Endothelial cell of umbilical vein (primary cell): ENCODE results near the gene C10orf143. TPM values are rescaled to one million over a fixed set of nuclear protein-coding genes. Genes with fewer than 3 reads are reported as not detected.

Source experiments
- BruUV-seq: library from RNA; stranded (reverse); fragments of 400-500 nt; replicated peaks from 2 replicates; lab custom pipeline; 2021; lab: Mats Ljungman, UMichigan
- CTCF ChIA-PET: fragments of 300-600, 350-600 bp; sonication (Branson Sonifier 250); formaldehyde crosslinking; loops from one replicate; lab custom pipeline; 2021; ENCODE audit warnings: antibody characterized with exemption, inconsistent platforms; lab: Charles Lee
- POLR2A ChIA-PET: fragments of 300-600, 350-600 bp; sonication (Branson Sonifier 250); formaldehyde crosslinking; loops from one replicate; lab custom pipeline; 2021; ENCODE audit warnings: antibody characterized with exemption, inconsistent platforms; lab: Charles Lee
- DNase-seq: peaks from one replicate; pipeline ENCODE4 v3.0.0-alpha.2; 2011; ENCODE audit warnings: low read depth, low spot score
- FAIRE-seq: peaks from 2 replicates; lab custom pipeline; 2011; peaks lifted over from hg19 to GRCh38; lab: Jason Lieb, UNC
- H2AFZ ChIP-seq: 2 replicates; pipeline ENCODE4 v1.6.0; 2012; ENCODE audit warnings: low read depth, low read length, control low read depth, inconsistent platforms
- H3K27ac ChIP-seq: 2 replicates; pipeline ENCODE4 v1.5.1; 2011; ENCODE audit warnings: low read depth, mild to moderate bottlenecking, control low read depth, low read length, moderate library complexity; ENCODE audit not compliant: insufficient read depth
- H3K27me3 ChIP-seq, 2 experiments: 2 replicates each; pipeline versions ENCODE4 v1.6.0 to v1.6.1; 2011; ENCODE audit warnings: low read length in 2 of 2, mixed read lengths in 1 of 2; ENCODE audit not compliant: control insufficient read depth in 2 of 2, insufficient read depth in 2 of 2
- H3K36me3 ChIP-seq, 2 experiments: 2 replicates in 1 of 2; 3 replicates in 1 of 2; pipeline ENCODE4 v1.5.1; 2011; ENCODE audit warnings: low read length in 2 of 2, mild to moderate bottlenecking in 1 of 2, moderate library complexity in 1 of 2; ENCODE audit not compliant: control insufficient read depth in 2 of 2, insufficient read depth in 2 of 2; ENCODE audit errors: extremely low read depth in 1 of 2
- H3K4me1 ChIP-seq: 3 replicates; pipeline ENCODE4 v1.5.1; 2011; ENCODE audit warnings: mild to moderate bottlenecking, low read length; ENCODE audit not compliant: control insufficient read depth, insufficient read depth; ENCODE audit errors: extremely low read depth
- H3K4me2 ChIP-seq: 2 replicates; pipeline ENCODE4 v1.6.1; 2011; ENCODE audit warnings: low read length, control low read depth, mixed read lengths; ENCODE audit not compliant: insufficient read depth
- H3K4me3 ChIP-seq, 3 experiments: fragments of 200-600 bp in 1 of 3; sonication (generic), shearing (Covaris generic) in 1 of 3; replicated peaks in 1 of 3; 2 replicates each; pipeline ENCODE4 v1.5.1; 2011 to 2016; ENCODE audit warnings: control low read depth in 3 of 3, low read length in 3 of 3, mild to moderate bottlenecking in 2 of 3, inconsistent platforms in 1 of 3, low read depth in 1 of 3, moderate library complexity in 1 of 3; ENCODE audit not compliant: insufficient read depth in 1 of 3
- H3K79me2 ChIP-seq: 2 replicates; pipeline ENCODE4 v1.6.0; 2012; ENCODE audit warnings: low read length, inconsistent platforms; ENCODE audit not compliant: control insufficient read depth, insufficient read depth
- H3K9ac ChIP-seq: replicated peaks from 2 replicates; pipeline ENCODE3; 2011; ENCODE audit warnings: low read length, control low read depth; ENCODE audit not compliant: insufficient read depth; ENCODE audit errors: extremely low read depth
- H3K9me1 ChIP-seq: replicated peaks from 3 replicates; pipeline ENCODE4 v1.6.0; 2011; ENCODE audit warnings: mild to moderate bottlenecking, low read length; ENCODE audit not compliant: control insufficient read depth, insufficient read depth; ENCODE audit errors: extremely low read depth
- H3K9me3 ChIP-seq: replicated peaks from 2 replicates; pipeline ENCODE4 v1.5.1; 2012; ENCODE audit warnings: low read length, inconsistent platforms; ENCODE audit not compliant: control insufficient read depth, insufficient read depth
- H4K20me1 ChIP-seq: replicated peaks from 2 replicates; pipeline ENCODE3; 2011; ENCODE audit warnings: mild to moderate bottlenecking, low read length; ENCODE audit not compliant: control insufficient read depth, insufficient read depth; ENCODE audit errors: extremely low read depth
- CTCF ChIP-seq, 2 donors: IDR thresholded peaks; 1 replicate in 1 of 2; 2 replicates in 1 of 2; pipeline ENCODE4 v1.5.1; 2011; ENCODE audit warnings: low read length in 2 of 2, mild to moderate bottlenecking in 2 of 2, moderate library complexity in 2 of 2, control low read depth in 1 of 2, inconsistent platforms in 1 of 2, low read depth in 1 of 2; ENCODE audit not compliant: insufficient read depth in 1 of 2; ENCODE audit errors: extremely low read depth in 1 of 2
- EZH2 ChIP-seq: IDR thresholded peaks from 2 replicates; pipeline ENCODE4 v1.6.1; 2012; ENCODE audit warnings: borderline replicate concordance, low read depth, mild to moderate bottlenecking, moderate library complexity, low read length, inconsistent platforms; ENCODE audit not compliant: severe bottlenecking
- FOS ChIP-seq: IDR thresholded peaks from 2 replicates; pipeline ENCODE4 v1.6.1; 2011; ENCODE audit warnings: mild to moderate bottlenecking, low read length, moderate library complexity, borderline replicate concordance; ENCODE audit not compliant: insufficient read depth
- GATA2 ChIP-seq: IDR thresholded peaks from 2 replicates; pipeline ENCODE4 v1.7.0; 2011; ENCODE audit warnings: low read depth, mild to moderate bottlenecking, moderate library complexity, mixed read lengths, low read length; ENCODE audit not compliant: insufficient read length, insufficient read depth
- JUN ChIP-seq: IDR thresholded peaks from 2 replicates; pipeline ENCODE4 v1.6.1; 2011; ENCODE audit warnings: borderline replicate concordance, low read depth; ENCODE audit not compliant: insufficient read length, insufficient read depth
- MAX ChIP-seq: IDR thresholded peaks from 2 replicates; pipeline ENCODE4 v1.6.1; 2011; ENCODE audit not compliant: insufficient read depth, insufficient read length
- MYC ChIP-seq: IDR thresholded peaks from one replicate; pipeline ENCODE4 v1.6.1; 2011; ENCODE audit warnings: mild to moderate bottlenecking, low read depth, low read length
- POLR2A ChIP-seq: IDR thresholded peaks from 2 replicates; pipeline ENCODE4 v1.6.1; 2012; ENCODE audit warnings: low read depth, mild to moderate bottlenecking, control low read depth, low read length
- POLR2AphosphoS5 ChIP-seq: IDR thresholded peaks from 2 replicates; pipeline ENCODE4 v1.6.1; 2012; ENCODE audit warnings: low read depth, mild to moderate bottlenecking, control low read depth, low read length, moderate library complexity; ENCODE audit not compliant: insufficient read depth
- dilution Hi-C: fragments of 300-500 bp; cut with MboI; formaldehyde crosslinking; loops from one replicate; pipeline ENCODE4 v1.15.0; 2019; ENCODE audit warnings: low sequenced_read_pairs; ENCODE audit not compliant: extremely low pct_ligation_motif_present
- intact Hi-C: fragments of 100-400 bp; cut with micrococcal nuclease; formaldehyde crosslinking; loops from one replicate; pipeline ENCODE4 v1.10.0; 2022
- polyA plus RNA-seq, 4 experiments: library from polyadenylated mRNA; depleted of rRNA in 3 of 4; stranded (reverse) in 3 of 4; unstranded in 1 of 4; fragments of >200 nt; gene quantifications; 2 replicates each; pipeline versions ENCODE4 v1.2.1 to v1.2.3, GENCODE V29; 2011 to 2012; ENCODE audit warnings: missing spikeins in 1 of 4
- total RNA-seq: library from RNA; stranded (reverse); gene quantifications from 2 replicates; pipeline ENCODE4 v1.2.3, GENCODE V29; 2021

Gene C10orf143
- total and polyA plus RNA-seq, 2 donors (not counting 3 experiments of a cell fraction or from before 2014, with no cell fraction given) = 0.26 to 0.44 TPM

GRCh38 chr10:130016095-130016494 lies 94.5 kb downstream of the C10orf143 start:
- Histone ChIP-seq H3K9me1 (no peaks in the 10 kb centered on the region), H3K4me2 (no peak overlapping the region), H3K36me3 (no peaks in the 10 kb centered on the region), H3K4me1 (no peaks in the 10 kb centered on the region), H3K79me2 (no peaks in the 10 kb centered on the region), H3K4me3 (no peak overlapping the region), H3K27me3 (no peaks in the 10 kb centered on the region), H2AFZ (no peak overlapping the region), H3K9me3 (no peaks in the 10 kb centered on the region), H3K9ac (no peak overlapping the region), H4K20me1 (no peaks in the 10 kb centered on the region), H3K27ac (no peak overlapping the region)
- ChIA-PET CTCF (no interaction called here), POLR2A (no interaction called here)
- intact Hi-C loops (no loop called here), dilution Hi-C loops (no loop called here)
- TF ChIP-seq GATA2 = no peak
- no peak for TF ChIP-seq CTCF (IDR thresholded peaks at IDR 0.05; ENCODE audit: extremely low read depth in 1 of 2, insufficient read depth in 1 of 2, low read depth in 1 of 2, low read length in 2 of 2)
- TF ChIP-seq POLR2A = no peak
- TF ChIP-seq JUN = no peak
- no peak for TF ChIP-seq EZH2
- TF ChIP-seq POLR2AphosphoS5 = no peak
- no peak for TF ChIP-seq MYC
- TF ChIP-seq MAX = no peak
- no peak for TF ChIP-seq FOS
- no peak for DNase-seq
- no peak for FAIRE-seq
- BruUV-seq = no TSS peak
